Right lobe of liver (tissue), 6 donors: ENCODE data around the gene HTRA3. TPM values are rescaled to one million over a fixed set of nuclear protein-coding genes. Genes with fewer than 3 reads are reported as not detected.

ENCODE experiments used
- ATAC-seq, 4 donors: fragments of 200-7000 bp; cut with Tn5 transposase; one replicate each; pipeline ENCODE4 v1.9.1; 2020; ENCODE audit warnings: mild to moderate bottlenecking in 4 of 4, moderate library complexity in 4 of 4
- DNase-seq, 3 donors: peaks; one replicate each; pipeline ENCODE4 v3.0.0-alpha.2; 2020
- H3K27ac ChIP-seq, 3 donors: fragments of 200-600 bp; one replicate each; pipeline ENCODE4 v1.8.0; 2022
- H3K27me3 ChIP-seq, 2 donors: fragments of 200-600 bp; one replicate each; pipeline ENCODE4 v1.8.0; 2022
- H3K36me3 ChIP-seq, 4 donors: fragments of 200-600 bp; sonication (generic) in 1 of 4; one replicate each; pipeline versions ENCODE4 v1.5.1 to v1.8.0; 2017 to 2022; ENCODE audit warnings: control low read depth in 1 of 4
- H3K4me1 ChIP-seq, 4 donors: fragments of 200-600 bp; sonication (generic) in 1 of 4; one replicate each; pipeline versions ENCODE4 v1.5.1 to v1.8.0; 2017 to 2022; ENCODE audit warnings: control low read depth in 1 of 4
- H3K4me3 ChIP-seq, 3 donors: fragments of 200-600 bp; one replicate each; pipeline ENCODE4 v1.8.0; 2022
- H3K9me3 ChIP-seq, 4 donors: fragments of 200-600 bp; sonication (generic) in 1 of 4; one replicate each; pipeline versions ENCODE4 v1.5.1 to v1.8.0; 2017 to 2022; ENCODE audit warnings: control low read depth in 1 of 4
- POLR2A ChIP-seq: fragments of 450-650 bp; IDR thresholded peaks from one replicate; pipeline ENCODE4 v1.6.1; 2017; ENCODE audit warnings: antibody characterized with exemption, mild to moderate bottlenecking
- WGBS: methylation state at CpG from one replicate; pipeline ENCODE4 v1.1.6; 2018; ENCODE audit warnings: low coverage, low lambda C conversion rate; ENCODE audit not compliant: insufficient coverage; ENCODE audit errors: missing lambda C conversion rate; 5-methylcytosine and 5-hydroxymethylcytosine counted together
- intact Hi-C, 2 donors: fragments of 100-400 bp; cut with DNase I; formaldehyde crosslinking; loops; one replicate each; pipeline versions ENCODE4 v1.11.2 to v1.14.1; 2022
- total RNA-seq, 6 experiments: library from RNA; depleted of rRNA in 2 of 6; stranded (reverse); fragments of >200 nt in 2 of 6; fragmentation: NEBNext Ultra II Directional in 3 of 6; extraction: Animal tissue kit (Norgen Biotek cat#: 25700) in 3 of 6; gene quantifications; one replicate each; pipeline versions ENCODE4 v1.1.0 to v1.2.4, GENCODE V29; 2016 to 2023
- TF ChIP-seq, protein P1 (sequence below), 4 donors: fragments of 200-600 bp in 3 of 4; fragments of 450-650 bp in 1 of 4; IDR thresholded peaks; one replicate each; pipeline versions ENCODE4 v1.5.1 to v1.8.0; 2016 to 2022; ENCODE audit warnings: antibody characterized with exemption in 4 of 4, mild to moderate bottlenecking in 2 of 4
- donor health status: DM: no; HTN: yes; CAD: no.
- donor health status: DM: no; HTN: no; CAD: no.
- donor health status: DM: no; HTN: no; CAD: no.
- donor health status: DM: no; HTN: yes; CAD: no.
- donor health status: DM: no; HTN: yes; CAD: no.

Gene HTRA3
- total RNA-seq, 6 experiments from 2014 or later: 0.32 to 1.6 (median 1.0) TPM

DNA sequence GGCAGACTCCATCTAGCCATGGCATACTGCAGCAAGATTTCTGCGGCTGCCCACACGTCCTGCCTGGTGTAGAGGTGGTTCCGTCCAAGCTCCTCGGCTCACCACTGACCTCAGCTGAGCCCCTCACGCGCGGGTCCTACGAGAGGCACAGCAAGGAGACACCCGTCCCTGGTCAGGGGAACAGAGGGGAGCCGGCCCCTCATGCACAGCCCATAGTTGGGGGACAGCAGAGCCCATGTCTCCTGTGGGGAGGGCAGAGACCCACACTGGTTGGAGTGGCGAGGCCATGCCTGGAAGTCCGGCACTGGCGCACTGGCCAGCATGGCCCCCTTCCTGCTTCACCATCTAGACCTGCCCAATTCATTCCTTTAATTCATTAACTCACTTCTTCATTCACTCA, 80.8 kb downstream of the HTRA3 start:
- no peak for DNase-seq

DNA sequence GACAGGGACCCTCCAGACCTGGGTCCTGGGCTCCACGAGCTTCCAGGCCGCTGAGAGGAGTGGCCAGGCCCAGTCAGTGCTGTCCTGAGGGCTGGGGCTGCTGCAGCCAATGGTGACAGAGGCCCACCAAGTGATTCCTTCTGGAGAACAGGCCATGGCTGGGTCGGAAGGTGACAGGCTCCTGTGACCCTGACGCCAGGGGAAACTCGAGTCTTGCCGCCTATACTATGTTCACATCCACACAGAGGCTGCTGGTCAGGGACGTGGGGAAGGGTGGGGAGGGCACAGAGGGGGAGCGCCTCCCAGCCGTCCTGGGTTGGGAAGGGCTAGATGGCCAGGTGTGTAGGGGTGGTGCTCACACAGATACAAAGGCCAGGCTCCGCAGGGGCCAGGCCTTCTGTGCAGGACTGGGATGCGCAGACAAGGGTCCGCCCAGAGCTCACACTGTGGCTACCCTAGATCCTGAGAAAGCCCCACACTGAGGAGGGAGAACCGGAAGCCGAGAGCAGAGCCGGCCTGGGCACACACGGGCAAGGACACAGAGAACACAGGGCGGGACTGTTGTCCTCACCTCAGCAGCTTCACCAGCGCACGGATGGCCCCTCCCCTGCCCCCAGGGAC, 81.4 kb downstream of the HTRA3 start:
- Histone ChIP-seq H3K36me3 (no peaks in the 10 kb centered on the region), H3K9me3 (no peaks in the 10 kb centered on the region), H3K4me3 (no peak overlapping the region), H3K27ac (no peak overlapping the region), H3K27me3 (no peaks in the 10 kb centered on the region), H3K4me1 (no peaks in the 10 kb centered on the region)
- peak in 1 of 4 donors; percentile 8 for ATAC-seq
- TF ChIP-seq POLR2A: no peak
- TF ChIP-seq, protein P1, sequence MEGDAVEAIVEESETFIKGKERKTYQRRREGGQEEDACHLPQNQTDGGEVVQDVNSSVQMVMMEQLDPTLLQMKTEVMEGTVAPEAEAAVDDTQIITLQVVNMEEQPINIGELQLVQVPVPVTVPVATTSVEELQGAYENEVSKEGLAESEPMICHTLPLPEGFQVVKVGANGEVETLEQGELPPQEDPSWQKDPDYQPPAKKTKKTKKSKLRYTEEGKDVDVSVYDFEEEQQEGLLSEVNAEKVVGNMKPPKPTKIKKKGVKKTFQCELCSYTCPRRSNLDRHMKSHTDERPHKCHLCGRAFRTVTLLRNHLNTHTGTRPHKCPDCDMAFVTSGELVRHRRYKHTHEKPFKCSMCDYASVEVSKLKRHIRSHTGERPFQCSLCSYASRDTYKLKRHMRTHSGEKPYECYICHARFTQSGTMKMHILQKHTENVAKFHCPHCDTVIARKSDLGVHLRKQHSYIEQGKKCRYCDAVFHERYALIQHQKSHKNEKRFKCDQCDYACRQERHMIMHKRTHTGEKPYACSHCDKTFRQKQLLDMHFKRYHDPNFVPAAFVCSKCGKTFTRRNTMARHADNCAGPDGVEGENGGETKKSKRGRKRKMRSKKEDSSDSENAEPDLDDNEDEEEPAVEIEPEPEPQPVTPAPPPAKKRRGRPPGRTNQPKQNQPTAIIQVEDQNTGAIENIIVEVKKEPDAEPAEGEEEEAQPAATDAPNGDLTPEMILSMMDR (IDR thresholded peaks at IDR 0.05): no peak
- DNase-seq: no peak
- intact Hi-C loops: no loop called here
- WGBS: no CpG with 5 or more reads among the region's 19 CpGs

More for the DNA sequence above, 80.8 kb downstream of the HTRA3 start:
- ATAC-seq: no peak
- intact Hi-C loops: no loop called here
- Histone ChIP-seq H3K9me3 (no peaks in the 10 kb centered on the region), H3K36me3 (no peaks in the 10 kb centered on the region), H3K27me3 (no peaks in the 10 kb centered on the region), H3K27ac (no peak overlapping the region), H3K4me3 (no peak overlapping the region), H3K4me1 (no peaks in the 10 kb centered on the region)
- 89% methylated on average over 10 of the region's 13 CpGs for WGBS
- TF ChIP-seq, protein P1 (IDR thresholded peaks at IDR 0.05): no peak
- TF ChIP-seq POLR2A: no peak

- no peak overlapping the region for H3K27ac ChIP-seq
Measured at GRCh38 chr4:8351931-8352367, 82.4 kb downstream of the HTRA3 start.

GRCh38 chr4:8352368-8353157, 83.0 kb downstream of the HTRA3 start:
- no peak overlapping the region for H3K27ac ChIP-seq
- DNase-seq (no peak), ATAC-seq (no peak)
- no peaks in the 10 kb centered on the region for H3K36me3 ChIP-seq
- no peaks in the 10 kb centered on the region for H3K4me1 ChIP-seq
- intact Hi-C loops: no loop called here
- no peaks in the 10 kb centered on the region for H3K27me3 ChIP-seq
- TF ChIP-seq, protein P1 (IDR thresholded peaks at IDR 0.05): no peak
- no peak for TF ChIP-seq POLR2A
- no peak overlapping the region for H3K4me3 ChIP-seq
- no peaks in the 10 kb centered on the region for H3K9me3 ChIP-seq
- 17% methylated on average over 1 of the region's 20 CpGs for WGBS

More at GRCh38 chr4:8351931-8352367, 82.4 kb downstream of the HTRA3 start:
- intact Hi-C loops: no loop called here
- DNase-seq: no peak
- H3K27me3 ChIP-seq: no peaks in the 10 kb centered on the region
- H3K36me3 ChIP-seq: no peaks in the 10 kb centered on the region
- 31% methylated on average over 7 of the region's 8 CpGs for WGBS
- H3K9me3 ChIP-seq: no peaks in the 10 kb centered on the region
- no peak overlapping the region for H3K4me3 ChIP-seq
- ATAC-seq: peak in 1 of 4 donors; percentile 31
- TF ChIP-seq POLR2A: no peak
- TF ChIP-seq, protein P1 (IDR thresholded peaks at IDR 0.05): no peak
- no peaks in the 10 kb centered on the region for H3K4me1 ChIP-seq
